ENCODE measurements around the gene ERCC8.

DNA sequence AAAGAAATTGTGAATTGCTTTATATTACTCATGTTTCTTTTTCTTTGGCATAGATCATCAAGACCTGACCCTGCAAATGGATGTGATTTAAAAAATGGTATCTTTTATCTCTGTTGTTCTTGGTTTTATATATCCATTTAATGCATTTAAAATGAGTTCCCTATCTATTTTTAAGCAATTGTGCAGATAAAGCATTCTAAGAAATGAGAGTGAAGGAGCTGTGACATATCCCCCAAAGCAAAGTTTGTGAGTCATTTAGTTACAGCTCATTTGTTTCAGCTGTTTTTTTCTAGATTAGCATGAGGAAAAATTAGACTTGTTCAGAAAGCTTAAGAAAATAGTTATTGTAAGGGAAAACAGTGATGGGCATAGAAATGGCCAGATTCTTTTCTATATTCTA, 93.2 kb downstream of the ERCC8 start:
- TF ChIP-seq EZH2 (IDR thresholded peaks at IDR 0.05) (no peak), POLR2AphosphoS5 (IDR thresholded peaks at IDR 0.05; ENCODE audit: borderline replicate concordance, low read depth, low read length) (no peak)
